HT1080 (cell line): ENCODE results near the gene TMEM200B. TPM values are rescaled to one million over a fixed set of nuclear protein-coding genes. Genes with fewer than 3 reads are reported as not detected.
"Not testable (repeated sequence)": the region's sequence is repeated elsewhere in the genome, so short reads cannot be mapped to it uniquely, and the experiment has no call there.

ENCODE experiments used
- DNase-seq: peaks from one replicate; pipeline ENCODE4 v3.0.0-alpha.2; 2015; ENCODE audit warnings: low read depth
- total RNA-seq: library from RNA; depleted of rRNA; stranded (reverse); fragments of >200 nt; shearing (Covaris generic); gene quantifications from 2 replicates; pipeline ENCODE4 v1.2.3, GENCODE V29; 2014

Gene TMEM200B
- total RNA-seq, 1 experiment from 2014 or later: 0.56 TPM

DNA sequence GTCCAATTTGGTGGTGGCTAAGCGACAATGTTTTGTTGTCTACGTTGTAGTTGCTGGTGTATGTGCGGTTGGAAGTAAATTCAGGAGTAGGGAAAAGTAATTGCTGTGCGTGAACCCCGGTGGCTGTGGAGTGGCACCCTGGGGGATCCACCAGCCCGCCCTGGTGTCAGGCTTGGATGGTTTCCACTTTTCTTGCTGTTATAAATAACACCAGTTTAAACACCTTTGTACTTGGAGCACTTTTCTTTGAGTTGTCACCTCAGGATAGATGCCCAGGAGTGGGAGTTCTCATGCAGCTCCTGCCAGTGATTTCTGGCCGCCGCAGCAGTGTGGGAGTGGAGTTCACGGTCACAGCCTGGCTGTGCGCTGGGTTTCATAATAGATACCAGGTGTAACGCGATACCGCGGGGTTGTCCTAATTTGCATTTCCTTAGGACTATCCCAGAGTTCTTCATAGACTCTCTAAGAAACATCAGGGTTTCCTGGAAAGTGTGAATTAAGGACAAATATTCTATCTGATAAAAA, 12.8 kb upstream of the TMEM200B start:
- no peak for DNase-seq

- DNase-seq: no peak
These were observed 11.0 kb upstream of the TMEM200B start for GRCh38 chr1:29134695-29135028.

DNA sequence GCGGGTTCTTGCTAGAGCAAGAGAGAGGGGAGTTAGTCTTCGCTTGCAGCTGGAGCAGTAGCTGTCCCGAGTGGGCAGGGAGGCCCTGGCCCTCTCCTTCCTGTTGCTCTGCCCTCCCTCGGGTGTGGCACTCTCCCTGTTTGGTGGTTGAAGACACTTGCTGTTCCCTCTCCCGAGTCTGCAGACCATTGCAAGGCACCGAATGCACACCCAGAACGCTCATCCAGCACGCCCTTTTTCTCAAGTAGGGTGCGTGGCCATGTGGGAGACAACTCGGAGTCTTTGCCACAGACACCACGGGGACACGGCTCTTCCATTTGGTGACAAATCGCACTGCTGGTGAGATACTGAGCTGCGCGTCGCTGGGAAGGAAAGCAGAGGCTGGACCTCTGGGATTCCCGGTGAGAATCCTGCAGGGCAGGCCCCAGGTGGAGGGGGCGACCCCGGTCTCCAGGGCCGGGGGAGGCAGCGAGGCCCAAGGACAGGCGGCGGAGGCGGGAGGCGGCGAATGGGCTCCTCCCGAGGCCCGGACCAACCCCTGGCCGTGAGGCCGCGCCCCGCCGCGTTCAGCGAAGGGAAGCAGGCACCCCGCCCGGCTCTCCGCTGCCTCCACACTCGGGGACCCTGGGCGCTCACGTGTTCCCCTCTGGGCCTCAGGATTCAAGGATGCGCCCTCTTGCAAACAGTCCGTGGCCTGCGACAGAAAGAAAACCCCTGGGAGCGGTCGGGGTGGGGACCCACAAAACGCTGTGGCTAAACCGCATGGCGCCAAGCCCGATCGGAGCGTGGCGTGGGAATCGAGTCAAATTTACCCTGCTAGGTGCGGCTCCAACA, 10.4 kb upstream of the TMEM200B start:
- no peak for DNase-seq

DNA sequence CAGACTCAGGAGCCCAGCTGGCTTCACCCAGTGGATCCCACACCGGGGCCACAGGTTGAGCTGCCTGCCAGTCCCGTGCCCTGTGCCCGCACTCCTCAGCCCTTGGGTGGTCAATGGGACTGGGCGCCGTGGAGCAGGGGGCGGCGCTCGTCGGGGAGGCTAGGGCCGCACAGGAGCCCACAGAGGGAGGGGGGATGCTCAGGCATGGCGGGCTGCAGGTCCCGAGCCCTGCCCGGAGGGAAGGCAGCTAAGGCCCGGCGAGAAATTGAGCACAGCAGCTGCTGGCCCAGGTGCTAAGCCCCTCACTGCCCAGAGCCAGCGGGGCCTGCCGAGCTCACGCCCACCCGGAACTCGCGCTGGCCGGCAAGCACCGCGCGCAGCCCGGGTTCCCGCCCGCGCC, 7.4 kb upstream of the TMEM200B start:
- not testable (repeated sequence) for DNase-seq

DNA sequence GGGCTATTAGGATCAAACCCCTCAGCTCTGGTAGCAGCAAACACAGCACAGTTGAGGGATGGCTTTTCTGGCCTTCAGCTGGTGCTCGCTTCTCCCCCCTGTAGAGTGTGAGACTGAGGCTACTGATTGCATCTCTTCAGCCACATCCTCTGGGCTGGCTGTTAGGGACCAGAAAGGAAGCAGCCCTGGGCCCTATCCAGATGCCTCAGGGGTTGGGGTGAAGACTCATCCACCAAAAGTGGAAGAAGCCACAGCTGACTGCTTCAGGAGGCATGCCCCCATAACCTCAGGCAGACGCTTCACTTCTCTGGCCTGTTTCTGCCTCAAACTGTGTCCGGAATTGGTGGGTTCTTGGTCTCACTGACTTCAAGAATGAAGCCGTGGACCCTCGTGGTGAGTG, 6.2 kb upstream of the TMEM200B start:
- DNase-seq: no peak

- no peak for DNase-seq
These were observed 5.0 kb upstream of the TMEM200B start for GRCh38 chr1:29128739-29129138.

DNA sequence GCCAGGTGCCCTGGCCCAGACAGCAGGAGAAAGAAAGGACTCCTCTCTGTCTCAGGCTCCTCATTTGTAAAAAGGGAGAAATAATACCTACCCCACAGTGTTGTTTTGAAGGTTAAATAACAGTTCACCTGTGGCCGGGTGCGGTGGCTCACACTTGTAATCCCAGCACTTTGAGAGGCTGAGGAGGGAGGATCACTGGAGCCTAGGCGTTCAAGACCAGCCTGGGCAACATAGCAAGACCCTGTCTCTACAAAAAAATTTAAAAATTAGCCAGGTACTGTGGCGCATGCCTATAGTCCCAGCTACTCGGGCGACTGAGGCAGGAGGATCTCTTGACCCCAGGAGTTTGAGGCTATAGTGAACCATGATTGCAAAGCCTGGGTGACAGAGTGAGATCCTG, 2.5 kb upstream of the TMEM200B start:
- DNase-seq: no peak

DNA sequence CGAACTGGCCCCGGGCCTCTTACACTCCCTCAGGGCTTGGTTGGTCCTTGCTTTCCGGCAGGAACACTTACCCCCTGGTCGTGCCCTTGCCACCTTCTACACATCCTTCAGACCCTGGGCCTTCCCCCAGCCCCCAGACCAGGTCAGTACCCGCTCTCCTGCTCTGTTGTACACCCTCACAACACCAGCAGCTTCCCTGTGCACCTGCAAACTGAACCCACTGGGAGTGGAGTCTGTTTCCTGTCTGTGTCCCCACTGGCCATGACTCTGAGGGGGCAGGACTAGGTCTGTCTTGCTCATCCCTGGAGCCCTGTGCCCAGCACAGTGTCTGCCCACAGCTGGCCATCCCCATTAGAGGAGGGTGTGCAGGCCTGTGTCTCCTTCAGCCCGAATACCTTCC, 2.1 kb upstream of the TMEM200B start:
- DNase-seq: no peak

GRCh38 chr1:29125237-29125641, 1.5 kb upstream of the TMEM200B start:
- no peak for DNase-seq

DNA sequence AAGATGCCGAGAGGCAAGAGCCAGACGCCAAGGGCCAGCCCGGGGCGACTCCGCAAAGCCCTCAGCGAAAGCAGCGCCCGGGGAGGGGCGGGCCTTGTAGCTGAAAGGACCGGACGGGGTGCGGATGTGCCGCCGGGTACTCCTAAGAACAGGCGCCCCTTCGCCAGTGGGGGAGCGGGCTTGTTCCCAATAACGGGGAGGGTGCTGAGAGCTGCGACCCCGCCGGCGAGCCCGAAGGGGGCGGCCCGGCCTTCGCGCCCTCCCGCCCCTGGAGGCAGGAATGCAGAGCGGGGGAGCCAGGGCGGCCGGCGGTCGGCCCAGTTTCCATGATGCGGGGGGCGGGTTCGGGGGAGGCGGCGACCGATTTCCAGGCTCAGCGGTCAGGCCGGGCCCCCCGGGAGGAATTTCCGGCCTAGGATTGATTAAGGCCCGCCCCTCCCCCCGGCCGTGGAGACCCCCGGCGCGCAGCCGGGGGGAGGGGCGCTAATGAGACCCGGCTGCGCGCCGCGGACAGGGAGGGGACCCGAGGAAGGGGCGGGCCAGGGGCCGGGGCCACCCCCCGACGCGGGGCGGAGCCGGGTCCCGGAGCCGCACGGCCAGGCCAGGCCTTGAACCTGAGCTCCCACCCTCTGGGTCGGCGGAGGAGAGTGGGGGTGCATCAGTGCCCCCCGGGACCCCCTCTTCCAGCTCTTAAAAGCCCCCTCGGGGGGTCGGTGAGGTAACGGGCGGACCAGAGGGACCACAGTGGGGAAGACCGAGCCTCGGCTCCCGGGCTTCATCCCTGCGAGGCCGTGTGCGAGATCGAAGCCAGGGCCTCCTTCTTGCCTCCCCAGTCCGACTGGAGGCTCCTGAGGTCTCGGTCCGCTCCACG, 898 bp upstream of the TMEM200B start:
- DNase-seq: no peak

- DNase-seq: no peak
These were observed 433 bp downstream of the TMEM200B start for GRCh38 chr1:29123053-29123886.

DNA sequence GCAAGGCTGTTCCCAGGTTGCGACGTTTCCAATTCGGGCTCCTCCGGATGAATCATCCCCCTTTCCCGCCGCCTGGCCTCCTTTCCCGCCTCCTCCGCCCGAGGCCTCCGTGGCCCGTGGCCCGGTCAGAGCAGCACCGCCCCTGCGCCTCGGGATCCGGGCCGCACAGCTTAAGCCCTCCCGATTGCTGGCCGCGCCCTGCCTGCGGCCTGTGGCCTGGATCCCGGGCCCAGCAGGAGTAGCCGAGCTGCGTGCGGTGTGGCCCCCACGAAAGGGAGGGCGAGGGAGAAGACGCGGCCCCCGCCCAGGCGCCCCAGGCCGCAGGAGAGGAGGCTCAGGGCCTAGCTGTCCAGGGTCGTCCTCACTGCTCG, 1.0 kb downstream of the TMEM200B start:
- no peak for DNase-seq

DNA sequence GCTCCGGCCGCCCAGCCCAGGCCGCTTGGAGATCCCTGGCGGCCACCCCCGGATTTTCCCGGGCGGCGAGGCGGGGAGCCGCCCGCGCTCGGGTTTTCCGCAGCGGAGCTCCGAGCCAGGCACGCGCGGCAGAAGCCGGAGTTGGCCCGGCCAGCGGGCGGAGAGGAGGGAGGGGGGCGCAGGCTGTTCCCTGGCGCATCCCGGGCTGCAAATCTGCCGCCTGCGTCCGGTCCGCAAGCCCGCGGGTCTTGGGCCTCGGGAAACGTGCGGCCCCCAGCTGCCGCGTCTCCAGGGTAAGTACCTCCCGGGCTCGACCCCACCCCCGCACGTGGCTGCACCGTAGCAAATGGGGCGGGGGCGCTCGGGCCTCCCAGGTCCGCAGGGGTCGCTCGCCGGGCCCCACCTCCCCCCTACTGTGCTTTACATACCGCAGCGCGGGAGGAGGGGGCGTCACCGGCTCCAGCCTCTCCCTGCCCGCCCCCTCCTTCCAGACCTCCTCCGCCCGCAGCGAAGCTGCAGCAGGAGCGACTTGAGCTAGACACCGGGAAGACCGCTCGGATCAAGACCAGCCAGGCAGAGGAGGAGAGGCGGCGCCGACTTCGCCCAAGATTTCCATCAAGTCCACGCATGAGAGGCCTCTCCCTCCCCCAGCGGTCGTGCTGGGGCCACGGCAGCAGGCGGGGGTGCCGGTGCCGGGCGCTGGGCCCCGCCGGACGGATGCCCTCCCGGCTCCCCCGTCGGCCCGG, 1.6 kb downstream of the TMEM200B start:
- DNase-seq: no peak

GRCh38 chr1:29121516-29121935, 2.2 kb downstream of the TMEM200B start:
- no peak for DNase-seq

GRCh38 chr1:29120947-29121485, 2.7 kb downstream of the TMEM200B start:
- no peak for DNase-seq

GRCh38 chr1:29120367-29120766, 3.3 kb downstream of the TMEM200B start:
- DNase-seq: no peak

- DNase-seq: no peak
These were observed 4.4 kb downstream of the TMEM200B start for GRCh38 chr1:29119121-29119929.

DNA sequence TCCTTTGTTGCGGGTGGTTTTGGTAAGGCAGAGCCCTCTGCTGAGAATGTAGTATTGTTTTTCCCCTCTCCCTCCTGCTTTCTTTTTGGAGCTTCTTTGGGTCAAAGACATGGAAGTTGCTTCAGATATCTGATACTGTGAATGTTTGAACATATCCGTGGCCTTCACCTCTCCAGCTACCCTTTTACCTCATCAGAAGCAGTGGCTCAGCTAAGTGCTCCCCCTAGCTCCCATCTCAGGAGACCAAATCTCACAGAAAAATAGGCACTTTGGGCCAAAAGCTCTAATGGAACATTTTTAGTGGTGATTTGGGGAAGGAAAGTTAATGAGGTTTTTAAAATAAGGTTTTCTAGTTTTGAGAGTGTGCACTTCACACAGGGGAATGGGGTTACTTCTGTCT, 6.3 kb downstream of the TMEM200B start:
- DNase-seq: no peak

DNA sequence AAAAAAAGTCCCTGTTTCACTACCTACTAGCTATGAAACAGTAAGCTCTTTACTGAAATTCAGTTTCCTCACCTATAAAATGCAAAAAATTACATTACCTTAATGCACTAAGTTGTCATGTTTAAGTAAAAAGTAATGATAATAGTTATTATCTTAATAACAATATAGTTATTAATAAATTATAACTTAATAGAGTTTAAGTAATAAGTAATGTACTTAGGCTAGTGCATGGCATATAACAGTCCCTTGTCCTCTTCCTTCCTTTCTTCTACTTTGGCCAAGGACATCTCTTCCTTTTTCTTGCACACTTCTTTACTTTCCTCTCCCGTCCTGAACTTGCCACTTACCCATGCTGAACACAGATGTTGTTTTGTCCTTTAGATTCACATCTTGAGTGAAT, 9.0 kb downstream of the TMEM200B start:
- no peak for DNase-seq
